Sigmoid colon (tissue), 3 donors: ENCODE data around the gene NUF2.

ENCODE experiments used
- POLR2A ChIP-seq, 2 donors: fragments of 450-650 bp; IDR thresholded peaks; one replicate each; pipeline ENCODE4 v1.6.1; 2016; ENCODE audit warnings: antibody characterized with exemption in 2 of 2, mild to moderate bottlenecking in 2 of 2, moderate library complexity in 2 of 2
- TF ChIP-seq, protein P1 (sequence below), 4 experiments: fragments of 450-650 bp in 3 of 4; fragments of 200-600 bp in 1 of 4; IDR thresholded peaks; one replicate each; pipeline ENCODE4 v1.5.1; 2016 to 2019; ENCODE audit warnings: antibody characterized with exemption in 4 of 4, mild to moderate bottlenecking in 3 of 4, moderate library complexity in 2 of 4

DNA sequence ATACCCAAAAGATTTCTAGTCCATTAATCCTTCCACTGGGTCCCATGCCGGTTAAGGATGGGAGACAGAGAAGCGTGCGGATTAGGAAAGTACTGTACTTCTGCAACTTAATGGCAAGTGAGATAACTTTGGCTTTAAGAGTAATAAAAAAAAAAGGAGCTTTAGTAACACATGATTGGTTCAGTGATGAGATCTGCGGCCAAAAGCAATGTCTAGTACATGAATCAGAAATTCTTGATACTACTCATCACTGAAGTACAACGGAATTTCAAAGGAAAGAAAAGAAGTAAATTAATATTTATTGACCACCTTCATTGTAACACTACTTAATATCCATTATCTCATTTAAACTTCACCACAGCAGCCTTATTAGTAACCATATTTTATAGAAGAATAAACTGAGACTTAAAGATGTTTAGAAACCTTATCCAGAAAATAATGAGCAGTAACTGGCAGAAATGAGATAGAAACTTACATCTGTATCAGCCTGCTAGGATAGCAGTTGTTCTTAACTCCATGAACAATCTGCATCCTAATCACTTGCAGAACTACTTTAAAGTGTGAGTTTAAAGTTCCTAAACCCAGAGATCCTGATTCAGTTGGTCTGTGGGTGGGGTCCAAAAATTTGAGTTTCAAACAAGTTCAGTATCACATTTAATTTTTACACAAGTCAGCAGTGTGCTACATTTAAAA, 14.1 kb upstream of the NUF2 start:
- TF ChIP-seq, protein P1, sequence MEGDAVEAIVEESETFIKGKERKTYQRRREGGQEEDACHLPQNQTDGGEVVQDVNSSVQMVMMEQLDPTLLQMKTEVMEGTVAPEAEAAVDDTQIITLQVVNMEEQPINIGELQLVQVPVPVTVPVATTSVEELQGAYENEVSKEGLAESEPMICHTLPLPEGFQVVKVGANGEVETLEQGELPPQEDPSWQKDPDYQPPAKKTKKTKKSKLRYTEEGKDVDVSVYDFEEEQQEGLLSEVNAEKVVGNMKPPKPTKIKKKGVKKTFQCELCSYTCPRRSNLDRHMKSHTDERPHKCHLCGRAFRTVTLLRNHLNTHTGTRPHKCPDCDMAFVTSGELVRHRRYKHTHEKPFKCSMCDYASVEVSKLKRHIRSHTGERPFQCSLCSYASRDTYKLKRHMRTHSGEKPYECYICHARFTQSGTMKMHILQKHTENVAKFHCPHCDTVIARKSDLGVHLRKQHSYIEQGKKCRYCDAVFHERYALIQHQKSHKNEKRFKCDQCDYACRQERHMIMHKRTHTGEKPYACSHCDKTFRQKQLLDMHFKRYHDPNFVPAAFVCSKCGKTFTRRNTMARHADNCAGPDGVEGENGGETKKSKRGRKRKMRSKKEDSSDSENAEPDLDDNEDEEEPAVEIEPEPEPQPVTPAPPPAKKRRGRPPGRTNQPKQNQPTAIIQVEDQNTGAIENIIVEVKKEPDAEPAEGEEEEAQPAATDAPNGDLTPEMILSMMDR (IDR thresholded peaks at IDR 0.05), result no peak
- TF ChIP-seq POLR2A (IDR thresholded peaks at IDR 0.05), result no peak
